Thoracic aorta (tissue), 2 donors: Measurements from ENCODE around the gene FLACC1. TPM values are rescaled to one million over a fixed set of nuclear protein-coding genes. Genes with fewer than 3 reads are reported as not detected.

Source experiments
- ATAC-seq: fragments of 150-250 bp; one replicate; pipeline ENCODE4 v1.8.0; 2017; ENCODE audit warnings: low read depth; ENCODE audit not compliant: insufficient number of reproducible peaks, low FRiP score
- DNase-seq: peaks from one replicate; pipeline ENCODE4 v3.0.0-alpha.2; 2020; ENCODE audit warnings: low spot score
- H3K27ac ChIP-seq, 2 donors: fragments of 200-600 bp; sonication (generic); 1 replicate in 1 of 2; 2 replicates in 1 of 2; pipeline ENCODE4 v1.5.1; 2016; ENCODE audit warnings: mild to moderate bottlenecking in 2 of 2, moderate library complexity in 2 of 2
- H3K27me3 ChIP-seq: fragments of 200-600 bp; sonication (generic); replicated peaks from 2 replicates; pipeline ENCODE4 v1.6.0; 2016; ENCODE audit warnings: mild to moderate bottlenecking; ENCODE audit not compliant: insufficient read depth
- H3K36me3 ChIP-seq: fragments of 200-600 bp; sonication (generic); one replicate; pipeline ENCODE4 v1.5.1; 2016
- H3K4me1 ChIP-seq, 2 donors: fragments of 200-600 bp; sonication (generic); 1 replicate in 1 of 2; 2 replicates in 1 of 2; pipeline versions ENCODE4 v1.5.1 to v1.6.0; 2016; ENCODE audit warnings: low read depth in 2 of 2, mild to moderate bottlenecking in 1 of 2; ENCODE audit not compliant: control insufficient read depth in 1 of 2
- H3K4me3 ChIP-seq: fragments of 200-600 bp; sonication (generic); 2 replicates; pipeline ENCODE4 v1.5.1; 2016; ENCODE audit warnings: mild to moderate bottlenecking
- H3K9me3 ChIP-seq: fragments of 200-600 bp; sonication (generic); 2 replicates; pipeline ENCODE4 v1.5.1; 2016
- CTCF ChIP-seq: fragments of 200-600 bp; sonication (generic); IDR thresholded peaks from one replicate; pipeline ENCODE4 v1.5.1; 2019; ENCODE audit warnings: antibody characterized with exemption
- total RNA-seq, 2 donors: library from RNA; depleted of rRNA; stranded (reverse); fragments of >200 nt; gene quantifications; one replicate each; pipeline versions ENCODE4 v1.1.0 to v1.2.3, GENCODE V29; 2016

Gene FLACC1
- total RNA-seq, 2 donors from 2014 or later, result 4.2 to 11.1 TPM

GRCh38 chr2:201402651-201403562 is 45.8 kb upstream of the FLACC1 start:
- DNase-seq, result no peak
- no peak for TF ChIP-seq CTCF
- H3K4me1 ChIP-seq, result peaks cover 19 to 54% of the 10 kb centered on the region in 2 donors
- peaks cover 3% of the 10 kb centered on the region for H3K36me3 ChIP-seq
- no peak overlapping the region for H3K4me3 ChIP-seq
- H3K9me3 ChIP-seq, result no peaks in the 10 kb centered on the region
- peak overlapping the region; percentile 23 to 29 for H3K27ac ChIP-seq
- H3K27me3 ChIP-seq, result no peaks in the 10 kb centered on the region
- no peak for ATAC-seq

GRCh38 chr2:201401815-201402214 is 44.7 kb upstream of the FLACC1 start:
- peaks cover 19 to 47% of the 10 kb centered on the region in 2 donors for H3K4me1 ChIP-seq
- H3K27me3 ChIP-seq, result no peaks in the 10 kb centered on the region
- peaks cover 3% of the 10 kb centered on the region for H3K36me3 ChIP-seq
- DNase-seq (no peak), ATAC-seq (no peak)
- H3K4me3 ChIP-seq, result no peak overlapping the region
- TF ChIP-seq CTCF, result no peak
- no peak overlapping the region for H3K27ac ChIP-seq
- H3K9me3 ChIP-seq, result no peaks in the 10 kb centered on the region

GRCh38 chr2:201396595-201396994 is 39.5 kb upstream of the FLACC1 start:
- Histone ChIP-seq H3K36me3 (peaks cover 25% of the 10 kb centered on the region), H3K27ac (no peak overlapping the region), H3K4me1 (no peaks in the 10 kb centered on the region), H3K9me3 (no peaks in the 10 kb centered on the region), H3K4me3 (no peak overlapping the region), H3K27me3 (no peaks in the 10 kb centered on the region)
- DNase-seq (no peak), ATAC-seq (no peak)
- TF ChIP-seq CTCF, result no peak

- Histone ChIP-seq H3K27me3 (no peaks in the 10 kb centered on the region), H3K27ac (no peak overlapping the region), H3K4me3 (no peak overlapping the region), H3K36me3 (peaks cover 27% of the 10 kb centered on the region), H3K4me1 (no peaks in the 10 kb centered on the region), H3K9me3 (no peaks in the 10 kb centered on the region)
- no peak for TF ChIP-seq CTCF
- ATAC-seq, result no peak
- DNase-seq, result no peak
Observed at GRCh38 chr2:201383136-201383535, 26.0 kb upstream of the FLACC1 start.

GRCh38 chr2:201378496-201379397 is 21.6 kb upstream of the FLACC1 start:
- Histone ChIP-seq H3K9me3 (no peaks in the 10 kb centered on the region), H3K27me3 (no peaks in the 10 kb centered on the region), H3K36me3 (peaks cover 11% of the 10 kb centered on the region), H3K4me1 (no peaks in the 10 kb centered on the region), H3K27ac (no peak overlapping the region), H3K4me3 (no peak overlapping the region)
- no peak for TF ChIP-seq CTCF
- no peak for DNase-seq
- ATAC-seq, result no peak
